Activated effector memory CD4-positive, alpha-beta T cell treated with Interleukin-2 at 50 U/mL for 16 hours (primary cell): Measurements from ENCODE around the gene NODAL.
"Not testable (repeated sequence)": the region's sequence is repeated elsewhere in the genome, so short reads cannot be mapped to it uniquely, and the experiment has no call there.

Source experiments
- DNase-seq: peaks from one replicate; pipeline ENCODE4 v3.0.0-alpha.2; 2020

The NODAL gene

DNA sequence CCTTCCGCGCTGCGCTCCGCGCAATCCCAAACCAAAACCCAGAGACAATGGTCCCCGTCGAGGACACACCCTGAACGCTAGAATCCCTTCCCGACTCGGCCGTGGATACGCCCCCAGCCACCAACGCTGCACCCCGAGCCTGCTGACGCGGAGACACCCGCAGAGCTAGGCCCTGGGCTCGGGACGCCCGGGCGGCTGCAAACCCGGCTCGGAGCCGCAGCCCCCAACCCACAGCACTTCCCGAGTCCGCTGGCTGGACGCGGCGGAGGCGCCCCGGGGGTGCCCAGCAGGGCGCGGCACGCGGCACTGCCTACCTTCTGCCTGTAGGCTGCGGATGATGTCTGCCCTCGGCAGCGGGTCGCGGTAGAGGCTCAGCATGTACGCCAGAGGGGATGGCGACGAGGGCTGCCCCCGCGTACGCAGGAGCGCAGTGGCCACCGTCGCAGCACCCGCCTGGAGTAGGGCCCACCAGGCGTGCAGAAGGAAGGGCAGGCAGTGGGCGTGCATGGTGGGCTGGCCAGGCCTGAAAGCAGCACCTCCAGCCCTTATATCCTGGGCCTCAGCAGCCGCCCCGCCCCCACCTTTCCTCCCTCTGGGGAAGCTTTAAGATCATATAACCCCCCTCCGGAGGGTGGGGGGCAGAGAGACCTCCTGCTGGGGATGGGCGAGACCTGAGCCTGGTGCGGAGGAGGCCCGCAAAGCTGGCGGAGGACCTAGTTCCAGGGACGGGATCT, at the start of gene NODAL:
Gene NODAL, minus strand, starts transcription at position 521 of the 734 bp plus-strand sequence. Its CDS starts 14 bp downstream, at position 507.
- no peak for DNase-seq

DNA sequence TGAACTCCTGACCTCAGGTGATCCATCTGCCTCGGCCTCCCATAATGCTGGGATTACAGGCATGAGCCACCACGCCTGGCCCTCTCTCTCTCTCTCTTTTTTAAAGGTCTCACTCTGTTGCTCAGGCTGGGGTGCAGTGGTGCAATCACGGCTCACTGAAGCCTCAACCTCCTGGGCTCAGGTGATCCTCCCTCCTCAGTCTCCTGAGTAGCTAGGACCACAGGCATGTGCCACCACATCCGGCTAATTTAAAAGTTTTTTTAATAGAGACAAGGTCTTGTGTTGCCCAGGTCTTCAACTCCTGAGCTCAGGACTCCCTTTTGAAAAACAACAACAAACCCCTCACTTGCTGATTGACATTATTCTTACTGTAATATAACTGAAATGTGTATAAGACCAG, 48.7 kb upstream of the NODAL start:
- DNase-seq = no peak

DNA sequence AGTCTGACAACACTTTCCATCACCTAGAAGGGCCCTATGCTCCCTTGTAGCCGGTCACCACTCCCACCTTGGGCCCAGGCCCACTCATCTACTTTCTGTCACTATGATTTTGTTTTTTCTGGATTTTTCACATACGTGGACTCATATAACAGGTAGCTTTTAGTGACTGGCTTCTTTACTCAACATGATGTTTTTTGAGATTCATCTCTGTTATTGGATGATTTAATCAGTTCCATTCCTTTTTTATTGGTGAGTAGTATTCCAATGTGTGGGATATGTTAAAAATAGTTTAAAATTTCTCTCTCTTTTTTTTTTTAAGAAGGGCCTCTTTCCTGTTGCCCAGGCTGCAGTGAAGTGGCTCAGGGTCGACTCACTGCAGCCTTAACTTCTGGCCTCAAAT, 46.3 kb upstream of the NODAL start:
- no peak for DNase-seq

DNA sequence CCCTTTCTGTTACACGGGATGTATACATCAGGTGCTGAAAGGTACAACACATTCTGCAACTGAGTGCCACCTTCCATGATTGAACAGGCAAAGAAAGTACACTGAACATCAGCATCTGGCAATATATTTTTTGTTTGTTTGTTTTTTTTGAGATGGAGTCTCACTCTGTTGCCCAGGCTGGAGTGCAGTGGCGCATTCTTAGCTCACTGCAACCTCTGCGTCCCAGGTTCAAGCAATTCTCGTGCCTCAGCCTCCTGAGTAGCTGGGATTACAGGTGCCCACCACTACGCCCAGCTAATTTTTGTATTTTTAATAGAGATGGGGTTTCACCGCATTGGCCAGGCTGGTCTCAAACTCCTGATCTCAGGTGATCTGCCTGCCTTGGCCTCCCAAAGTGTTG, 42.4 kb upstream of the NODAL start:
- DNase-seq = not testable (repeated sequence)

DNA sequence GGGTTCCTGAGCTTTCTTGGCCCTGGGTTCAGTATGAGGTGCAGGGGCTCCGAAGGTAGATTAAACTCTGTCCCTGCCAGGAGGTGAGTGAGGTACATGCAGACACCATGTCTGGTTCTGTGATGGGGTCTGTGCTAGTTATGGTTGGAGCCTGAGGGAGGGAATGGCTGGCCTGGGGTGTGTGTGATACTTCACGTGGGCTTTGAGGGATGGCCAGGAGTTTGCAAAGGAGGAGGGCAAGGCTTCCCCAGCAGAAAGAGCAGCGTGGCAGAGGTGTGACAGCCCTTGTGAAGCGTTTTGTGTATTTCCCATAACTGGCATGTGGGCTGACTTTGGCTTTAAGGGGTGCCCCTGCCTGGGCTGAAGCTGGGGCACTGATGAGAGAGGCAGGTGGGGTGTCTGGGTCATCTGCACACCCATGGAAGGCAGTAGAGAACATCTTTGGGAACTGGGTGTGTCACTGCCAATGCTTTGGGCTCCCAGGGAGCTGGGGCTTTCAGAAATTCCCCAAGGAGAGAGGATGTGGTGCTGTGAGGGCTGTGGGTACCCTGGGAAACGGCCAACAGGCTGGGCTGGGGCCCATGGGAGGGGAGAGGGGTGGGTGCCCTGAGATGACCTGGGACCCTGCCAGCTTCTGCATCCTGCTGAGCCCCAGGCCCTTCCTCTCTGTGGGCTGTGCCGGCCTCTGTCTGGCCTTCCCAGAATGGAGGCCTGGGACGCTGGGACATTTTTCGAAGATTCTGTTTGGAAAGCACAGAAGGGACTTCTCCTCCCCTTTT, 41.7 kb upstream of the NODAL start:
- DNase-seq = no peak

DNA sequence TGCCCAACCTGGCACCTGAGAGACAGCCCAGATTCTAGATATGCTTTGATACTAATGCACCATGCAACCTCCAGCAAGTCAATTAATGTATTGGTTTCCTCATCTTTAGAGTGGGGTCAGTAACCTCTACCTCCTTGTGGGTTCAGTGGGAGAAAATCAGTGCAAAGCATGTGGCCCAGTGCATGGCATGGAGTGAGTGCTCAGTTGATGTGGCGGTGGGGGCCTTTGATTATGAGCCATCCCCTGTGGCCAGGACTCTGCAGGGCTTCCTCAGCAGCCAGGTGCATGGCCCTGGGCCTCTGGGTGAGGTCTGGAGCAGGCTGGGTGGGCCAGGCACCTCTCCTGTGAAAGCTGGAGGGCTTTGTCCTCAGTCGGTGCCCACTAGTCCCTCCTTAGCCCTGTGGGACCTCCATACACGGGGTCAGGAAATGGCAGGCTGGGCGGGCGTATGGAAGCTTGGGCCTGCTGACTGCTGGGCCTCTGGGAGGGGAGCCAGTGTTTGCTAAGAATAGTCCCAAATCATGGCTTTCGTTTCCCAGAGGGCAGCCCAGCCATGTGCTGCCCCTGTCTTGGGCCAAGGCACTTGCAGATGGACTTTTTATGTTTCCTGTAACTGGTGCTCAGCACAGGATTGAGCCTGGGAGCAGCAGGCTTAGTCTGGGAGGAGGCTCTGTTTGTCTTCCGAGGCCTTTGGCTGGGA, 40.5 kb upstream of the NODAL start:
- DNase-seq = no peak

DNA sequence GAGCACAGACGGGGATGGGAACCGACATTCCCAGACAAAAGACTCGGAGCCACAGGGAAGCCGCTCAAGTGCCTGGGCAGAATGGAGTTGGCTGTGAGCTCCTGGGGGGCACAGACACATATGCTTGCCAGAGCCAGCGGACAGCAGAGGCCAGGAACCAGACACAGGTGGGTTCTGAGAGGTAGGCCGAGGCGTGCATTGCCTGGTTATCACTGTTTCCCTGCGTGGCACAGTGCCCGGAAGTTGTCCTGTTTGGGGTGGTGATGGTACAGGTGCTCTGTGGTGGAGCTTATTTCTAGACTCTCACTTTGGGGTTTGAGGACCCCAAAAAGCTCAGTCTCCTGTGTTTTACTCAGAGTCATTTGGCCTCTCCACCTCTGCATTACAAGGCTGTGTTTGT, 39.6 kb upstream of the NODAL start:
- DNase-seq = no peak

DNA sequence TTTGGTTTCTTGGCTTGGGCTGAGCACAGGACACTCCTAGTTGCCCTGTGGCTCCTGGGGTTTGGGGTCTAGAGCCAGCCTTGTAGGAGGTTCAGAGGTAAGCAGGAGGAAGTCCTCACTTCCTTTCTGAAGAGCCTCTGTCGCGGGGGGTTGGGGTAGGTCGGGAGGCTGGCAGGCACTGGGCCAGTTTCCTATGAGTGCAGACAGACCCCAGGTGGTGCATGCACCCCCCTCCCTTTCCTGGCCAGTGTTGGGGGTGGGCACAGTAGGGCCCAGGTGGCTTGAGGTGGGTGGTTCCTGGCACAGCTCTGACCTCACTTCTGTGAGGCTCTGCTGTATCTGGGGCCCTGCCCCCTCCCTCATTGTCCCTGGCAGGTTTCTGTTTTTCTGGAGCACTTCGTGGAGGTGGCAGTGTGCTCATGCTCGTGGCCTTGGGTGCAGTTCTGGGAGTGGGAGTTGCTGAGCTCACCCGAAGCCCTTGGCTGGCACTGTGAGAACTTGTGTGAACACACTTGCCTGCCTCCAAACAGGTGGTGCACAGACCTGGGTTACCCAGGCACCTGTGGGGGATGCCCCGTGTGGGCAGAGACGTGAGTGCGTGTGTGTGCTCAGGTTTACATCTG, 38.9 kb upstream of the NODAL start:
- DNase-seq = no peak

DNA sequence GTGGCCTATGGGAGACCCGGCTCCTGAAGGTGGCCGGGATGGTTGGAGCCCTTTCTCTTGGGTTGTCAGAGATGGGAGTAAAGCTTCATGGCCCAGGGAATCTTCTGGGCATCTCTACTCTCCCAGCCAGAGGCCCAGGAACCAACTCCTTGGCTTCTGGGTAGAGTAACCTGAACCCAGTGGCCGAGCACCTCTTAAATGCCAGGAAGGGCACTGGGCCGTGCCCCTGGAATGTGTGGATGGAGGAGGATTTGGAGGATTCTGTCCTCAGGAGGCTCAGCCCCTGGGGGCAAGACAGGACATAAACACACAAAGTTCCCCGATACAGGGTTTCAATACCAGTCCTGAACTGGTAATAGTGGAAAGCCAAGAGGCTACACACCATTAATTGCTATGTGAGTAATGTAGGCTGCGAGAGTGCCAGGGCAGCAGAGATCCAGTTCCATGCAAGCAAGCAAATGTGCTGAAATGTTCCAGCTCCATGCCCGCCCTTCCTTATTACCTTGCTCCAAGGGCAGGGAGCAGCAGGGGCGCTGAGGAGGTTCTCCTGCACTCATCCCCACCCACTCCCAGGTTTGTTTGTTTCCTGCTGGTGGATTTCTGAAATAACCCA, 38.3 kb upstream of the NODAL start:
- no peak for DNase-seq

DNA sequence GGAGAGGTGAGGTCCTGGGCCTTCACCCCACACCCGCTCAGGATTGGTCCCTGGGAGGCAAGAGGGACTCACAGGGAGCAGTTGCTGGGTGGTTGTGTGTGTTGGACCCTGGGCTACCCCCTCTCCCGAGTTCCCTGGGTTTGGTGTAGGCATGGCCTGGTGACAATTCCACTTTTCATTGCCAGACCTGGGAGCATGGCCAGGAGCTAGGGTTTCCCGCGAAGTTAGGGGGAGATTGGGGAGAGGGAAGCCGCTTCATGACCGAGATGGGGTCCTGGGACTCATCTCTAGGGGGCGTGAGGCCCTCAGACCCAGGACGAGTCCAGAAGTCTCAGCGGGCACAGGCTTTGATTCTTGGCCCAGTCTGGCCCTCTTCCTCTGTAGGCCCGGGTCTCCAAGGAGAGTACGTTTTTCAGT, 37.7 kb upstream of the NODAL start:
- no peak for DNase-seq

DNA sequence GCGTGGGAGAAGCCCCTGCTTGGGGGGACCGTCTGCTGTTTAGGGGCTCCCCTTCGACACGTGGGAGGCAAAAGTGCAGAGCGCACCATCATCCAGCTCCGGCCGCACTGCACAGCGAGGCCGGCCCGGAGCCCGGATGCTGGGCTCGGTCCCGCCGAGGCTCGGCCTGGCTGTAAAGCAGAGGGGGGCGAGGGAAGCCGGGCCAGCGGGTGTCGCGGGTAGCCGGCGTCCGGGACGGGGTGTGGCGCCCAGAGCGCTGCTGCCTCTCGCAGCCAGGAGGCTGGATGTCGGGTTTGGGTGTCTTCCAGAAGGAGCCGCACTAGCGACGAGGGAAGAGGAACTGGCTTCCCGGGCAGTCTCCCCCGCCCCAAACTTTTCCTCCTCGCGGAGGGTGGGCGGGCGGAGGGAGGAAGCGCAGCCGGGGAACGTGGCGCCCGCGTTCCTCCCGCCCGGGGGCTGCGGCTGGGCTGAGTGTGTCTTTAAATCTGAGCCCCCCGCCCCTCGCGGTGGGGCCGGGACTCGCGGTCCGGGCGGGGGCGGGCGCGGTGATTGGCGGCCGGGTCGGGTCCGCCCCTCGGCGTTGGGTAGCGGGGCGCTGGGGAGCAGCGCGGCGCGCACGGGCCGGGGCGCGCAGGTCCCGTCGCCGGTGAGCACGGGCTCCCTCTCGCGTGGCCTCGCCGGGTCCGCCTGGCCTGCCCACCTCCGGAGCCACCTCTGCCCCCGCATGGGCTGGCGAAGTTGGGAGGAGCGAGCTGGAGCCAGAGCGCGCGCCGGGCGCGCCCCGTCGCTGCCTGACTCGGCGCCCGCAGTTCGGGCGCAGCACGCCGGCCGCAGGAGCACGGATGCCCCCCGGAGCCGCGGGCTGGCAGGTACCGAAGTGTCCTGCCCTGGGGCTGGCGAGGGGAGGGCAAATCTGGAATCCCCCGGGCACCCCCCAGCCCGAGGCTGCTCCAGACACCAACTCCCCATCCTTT, 37.0 kb upstream of the NODAL start, which contains the start of gene PALD1:
Gene PALD1, plus strand, starts transcription at position 577 of the 974 bp plus-strand sequence. CDS start 47,185 bp downstream, outside the sequence.
- peak; percentile 13 for DNase-seq

DNA sequence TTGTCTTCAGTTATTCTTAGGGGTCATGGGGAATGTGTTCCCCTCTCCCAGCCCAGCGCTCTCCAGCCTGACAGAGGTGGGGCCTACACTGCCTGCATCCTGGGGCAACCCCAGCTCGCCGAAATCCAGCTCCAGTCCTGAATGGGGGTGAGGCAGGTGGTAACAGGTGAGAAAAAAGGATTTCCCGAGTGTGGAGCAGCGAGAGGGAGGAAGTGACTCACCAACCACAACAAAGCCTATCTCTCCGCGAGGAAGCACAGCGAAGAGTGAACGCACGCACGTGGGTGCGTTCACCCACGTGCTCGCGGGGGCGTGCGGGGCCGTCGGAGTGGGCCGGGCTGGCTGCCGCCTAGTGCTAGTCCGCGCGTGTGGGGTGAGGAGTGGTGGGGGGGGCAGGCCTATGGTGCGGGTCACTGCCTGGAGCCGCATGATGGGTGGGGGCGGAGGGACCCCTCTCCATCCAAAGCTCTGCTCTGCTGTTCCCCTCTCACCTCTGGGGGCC, 36.2 kb upstream of the NODAL start:
- peak; percentile 68 for DNase-seq

DNA sequence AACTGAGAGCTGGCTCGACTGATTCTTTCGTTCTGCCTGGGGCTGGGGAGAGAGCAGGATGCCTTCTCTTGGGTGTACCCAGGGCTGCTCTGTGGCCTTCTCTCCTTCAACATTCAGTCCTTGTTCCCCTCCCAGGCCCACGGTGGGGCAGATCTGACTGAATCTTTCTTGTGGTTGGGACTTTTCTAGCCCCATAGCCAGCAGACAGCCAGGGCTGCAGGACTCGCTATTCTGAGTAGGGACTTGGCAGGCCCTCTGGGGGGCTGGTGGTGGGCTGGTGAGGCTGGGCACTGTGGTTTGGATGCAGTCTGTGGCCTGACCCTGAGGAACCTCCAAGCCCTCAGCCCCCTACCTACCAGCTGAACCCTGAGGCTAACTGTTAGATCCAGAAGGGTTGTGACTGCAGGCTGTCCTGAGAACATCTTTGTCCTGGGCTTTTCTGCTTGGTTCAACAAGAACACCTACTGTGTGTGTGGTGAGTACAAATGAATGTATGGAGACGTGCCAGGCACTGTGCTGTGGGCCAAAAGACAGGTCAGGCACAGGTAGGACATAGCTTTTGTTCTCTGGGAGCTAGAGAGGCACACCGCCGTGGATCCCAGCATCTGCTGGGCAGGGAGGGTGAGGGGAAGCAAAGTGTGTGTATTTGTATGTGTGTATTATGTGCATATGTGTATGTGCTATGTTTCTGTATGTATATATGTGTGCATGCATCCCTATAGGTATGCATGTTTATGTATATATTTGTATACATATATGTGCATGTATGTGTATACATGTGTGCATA, 35.0 kb upstream of the NODAL start:
- no peak for DNase-seq

DNA sequence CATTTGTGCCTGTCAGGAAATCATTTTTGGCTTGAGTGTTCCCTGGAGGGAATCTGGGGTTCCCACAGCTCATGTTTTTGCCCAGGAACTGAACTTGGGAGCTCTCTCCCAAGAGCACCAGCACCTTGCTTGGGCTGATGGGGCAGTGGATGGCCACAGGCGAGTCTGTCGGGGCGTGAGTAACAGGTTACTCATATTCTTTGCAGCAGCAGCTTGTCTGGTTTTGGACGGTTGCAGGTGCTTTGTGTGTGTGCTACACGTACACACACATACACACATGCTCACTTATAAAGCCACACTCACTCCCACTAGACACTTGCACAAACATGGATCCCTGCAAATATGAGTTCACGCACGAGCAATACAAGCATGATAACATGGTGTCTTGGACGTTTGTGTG, 34.2 kb upstream of the NODAL start:
- no peak for DNase-seq

DNA sequence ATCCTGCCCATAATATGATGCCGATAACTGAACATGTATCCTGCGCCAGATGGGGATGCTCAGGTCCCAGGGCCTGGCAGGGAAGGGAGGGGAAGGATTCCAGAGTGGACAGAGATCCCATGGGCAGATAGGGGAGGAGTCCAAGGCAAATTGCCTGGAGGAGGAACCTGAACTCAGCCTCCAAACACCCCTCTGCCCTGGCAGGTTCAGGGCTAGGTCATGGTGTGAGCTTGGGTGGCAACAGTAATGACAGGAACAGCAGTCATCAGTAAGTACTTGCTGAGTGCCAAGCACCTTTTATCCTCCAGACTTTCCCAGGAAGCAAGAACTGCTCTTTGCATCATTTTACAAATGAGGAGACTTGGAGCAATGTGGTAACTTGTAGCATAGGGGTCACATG, 33.3 kb upstream of the NODAL start:
- DNase-seq = no peak

DNA sequence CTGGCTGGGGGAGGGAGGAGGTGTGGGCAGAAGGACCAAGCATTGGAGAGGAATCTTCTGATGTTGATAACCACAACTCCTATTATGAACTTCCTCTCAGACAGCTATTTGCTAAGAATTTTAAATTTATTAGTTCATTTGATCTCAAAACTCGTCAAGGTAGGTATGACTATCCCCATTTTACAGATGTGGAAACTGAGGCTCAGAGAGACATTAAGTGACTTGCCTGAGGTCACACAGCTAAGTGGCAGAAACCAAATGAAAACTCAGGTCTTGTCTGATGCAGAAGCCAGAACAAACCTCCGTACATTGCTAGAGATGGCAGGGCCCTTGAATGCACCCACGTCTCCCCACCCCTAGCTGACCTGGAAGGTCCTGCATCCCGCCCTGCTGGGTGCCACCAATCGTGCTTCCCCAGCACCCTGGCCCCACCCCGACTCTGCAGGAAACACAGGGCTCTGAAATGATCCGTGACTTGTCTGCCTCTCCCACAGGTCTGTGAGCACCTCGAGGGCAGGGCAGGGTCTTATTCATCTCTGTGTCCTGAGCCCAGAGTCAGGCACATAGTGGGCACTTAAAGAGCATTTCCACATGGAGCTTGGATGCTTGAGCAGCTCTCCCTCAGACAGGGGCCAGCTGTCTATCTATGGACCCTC, 31.4 kb upstream of the NODAL start:
- DNase-seq = no peak

DNA sequence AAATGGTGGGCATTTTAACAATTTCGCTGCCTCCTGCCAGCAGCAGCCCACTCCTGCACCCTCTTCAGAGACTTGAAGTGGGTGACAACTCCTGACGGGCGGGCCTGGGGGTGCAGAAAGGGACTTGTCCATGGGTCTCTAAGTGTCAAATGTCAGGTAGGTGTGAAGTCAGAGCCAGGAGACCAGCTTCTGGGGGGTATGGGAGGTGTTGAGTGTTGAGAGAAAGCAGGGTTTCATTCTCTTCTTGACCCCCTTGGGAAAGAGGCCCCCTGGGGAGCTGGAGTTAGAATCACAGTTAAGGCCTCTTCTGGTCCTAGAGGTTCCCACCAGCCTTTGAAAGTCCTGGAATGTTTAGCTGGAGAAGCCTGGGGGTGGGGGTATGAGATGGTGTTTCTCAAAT, 25.5 kb upstream of the NODAL start:
- no peak for DNase-seq

DNA sequence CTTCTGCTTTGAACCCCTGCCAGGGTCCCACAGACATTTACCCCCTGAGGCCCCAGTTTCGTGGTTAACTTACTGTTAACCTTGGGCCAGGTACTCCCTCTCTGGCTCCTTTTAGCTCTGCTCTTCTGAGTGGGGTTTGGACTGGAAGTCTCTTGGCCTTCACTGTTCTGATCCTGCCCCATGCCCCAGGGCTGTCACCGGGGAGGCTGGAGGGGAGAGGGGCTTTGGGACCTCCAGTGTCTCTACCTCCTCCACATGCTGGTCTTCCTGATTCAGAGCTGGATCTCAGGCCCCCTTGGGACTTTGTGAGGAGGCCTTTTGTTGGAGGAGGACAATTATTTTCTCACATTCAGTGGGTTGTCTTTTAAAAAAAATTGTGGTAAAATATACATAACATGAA, 24.4 kb upstream of the NODAL start:
- DNase-seq = no peak

DNA sequence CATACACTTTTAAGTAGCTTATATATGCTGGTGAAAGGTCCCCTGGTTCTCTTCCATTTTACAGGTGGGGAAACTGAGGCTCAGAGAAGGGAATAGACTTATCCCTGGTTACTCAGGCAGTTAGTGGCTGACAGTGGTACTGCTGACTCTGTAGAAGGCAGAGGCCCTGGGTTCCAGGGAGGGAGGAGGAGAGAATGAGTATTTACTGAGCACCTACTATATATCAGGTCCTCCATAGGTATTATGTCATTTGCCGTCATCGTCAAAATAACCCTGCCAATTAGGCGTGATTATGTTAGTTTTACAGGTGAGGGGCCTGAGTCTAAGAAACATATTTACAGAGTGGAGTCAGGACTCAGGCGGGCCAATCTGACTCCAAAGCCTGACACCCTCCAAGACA, 23.8 kb upstream of the NODAL start:
- DNase-seq = no peak
